GM12878 (cell line): ENCODE results near the gene GPLD1. TPM values are rescaled to one million over a fixed set of nuclear protein-coding genes. Genes with fewer than 3 reads are reported as not detected.

ENCODE experiments used
- ATAC-seq: fragments of 200-7000 bp; cut with Tn5 transposase; 3 replicates; pipeline ENCODE4 v1.9.1; 2020; ENCODE audit warnings: mild to moderate bottlenecking, moderate library complexity
- BruUV-seq: library from RNA; stranded (reverse); fragments of 400-500 nt; replicated peaks from 2 replicates; lab custom pipeline; 2021; lab: Mats Ljungman, UMichigan
- CTCF ChIA-PET: fragments of 300-600 bp; sonication (Branson Sonifier 250); formaldehyde crosslinking; extraction: SDS; loops from one replicate; lab custom pipeline; 2021; ENCODE audit warnings: inconsistent platforms; lab: Yijun Ruan, JAX
- POLR2A ChIA-PET: fragments of 350-600 bp; formaldehyde crosslinking; extraction: SDS; loops from one replicate; lab custom pipeline; 2021; ENCODE audit warnings: inconsistent platforms; lab: Charles Lee
- RAD21 ChIA-PET: fragments of 300-600 bp; sonication (Branson Sonifier 250); formaldehyde crosslinking; loops from one replicate; lab custom pipeline; 2023; ENCODE audit warnings: antibody characterized with exemption; ENCODE audit not compliant: unreplicated experiment; lab: Charles Lee
- SMC1A ChIA-PET: fragments of 300-600 bp; sonication (Branson Sonifier 250); formaldehyde crosslinking; loops from one replicate; lab custom pipeline; 2023; ENCODE audit not compliant: unreplicated experiment, uncharacterized antibody; lab: Charles Lee
- DNase-seq: peaks from one replicate; pipeline ENCODE4 v3.0.0-alpha.2; 2011; ENCODE audit warnings: low read depth, low spot score
- FAIRE-seq: peaks from 3 replicates; lab custom pipeline; 2011; peaks lifted over from hg19 to GRCh38; lab: Jason Lieb, UNC
- H2AFZ ChIP-seq: 2 replicates; pipeline ENCODE4 v1.6.0; 2011; ENCODE audit warnings: low read depth, low read length, control low read depth; ENCODE audit not compliant: control insufficient read depth
- H3K27ac ChIP-seq: 2 replicates; pipeline ENCODE4 v1.5.1; 2011; ENCODE audit warnings: control low read depth; ENCODE audit not compliant: control insufficient read depth, insufficient read depth
- H3K27me3 ChIP-seq, 2 experiments: replicated peaks in 1 of 2; 2 replicates each; pipeline versions ENCODE4 v1.6.0 to v1.6.1; 2011; ENCODE audit warnings: low read length in 1 of 2; ENCODE audit not compliant: control insufficient read depth in 2 of 2, insufficient read depth in 2 of 2
- H3K36me3 ChIP-seq, 2 experiments: 2 replicates each; pipeline ENCODE4 v1.5.1; 2011; ENCODE audit warnings: low read length in 1 of 2; ENCODE audit not compliant: control insufficient read depth in 2 of 2, insufficient read depth in 2 of 2
- H3K4me1 ChIP-seq: 2 replicates; pipeline ENCODE4 v1.6.1; 2011; ENCODE audit warnings: mild to moderate bottlenecking, low read length, moderate library complexity, mixed read lengths; ENCODE audit not compliant: control insufficient read depth, insufficient read depth
- H3K4me2 ChIP-seq: 2 replicates; pipeline ENCODE4 v1.6.0; 2011; ENCODE audit warnings: control low read depth; ENCODE audit not compliant: control insufficient read depth, insufficient read depth
- H3K4me3 ChIP-seq: fragments of 200-600 bp; sonication (generic); 2 replicates; pipeline ENCODE4 v1.5.1; 2016
- H3K79me2 ChIP-seq: 2 replicates; pipeline ENCODE4 v1.6.0; 2011; ENCODE audit warnings: low read length; ENCODE audit not compliant: control insufficient read depth, insufficient read depth
- H3K9ac ChIP-seq: 2 replicates; pipeline ENCODE4 v1.8.0; 2011; ENCODE audit warnings: low read length, control low read depth, mixed read lengths; ENCODE audit not compliant: control insufficient read depth, insufficient read depth
- H3K9me3 ChIP-seq: replicated peaks from 3 replicates; pipeline ENCODE4 v1.5.1; 2011; ENCODE audit warnings: mild to moderate bottlenecking, low read length; ENCODE audit not compliant: control insufficient read depth, insufficient read depth
- H4K20me1 ChIP-seq: 2 replicates; pipeline ENCODE4 v1.6.0; 2011; ENCODE audit not compliant: control insufficient read depth, insufficient read depth
- BCL3 ChIP-seq: IDR thresholded peaks from 2 replicates; pipeline ENCODE4 v1.6.1; 2011; ENCODE audit warnings: borderline replicate concordance, low read depth, mild to moderate bottlenecking, moderate library complexity, low read length; ENCODE audit not compliant: insufficient read depth, poor library complexity, severe bottlenecking
- BCLAF1 ChIP-seq: fragments of 450-650 bp; IDR thresholded peaks from 2 replicates; pipeline ENCODE4 v1.6.1; 2017; ENCODE audit warnings: antibody characterized with exemption, mild to moderate bottlenecking, moderate library complexity
- IKZF1 ChIP-seq: fragments of 450-650 bp; conservative IDR thresholded peaks from 2 replicates; pipeline ENCODE4 v1.6.1; 2017; ENCODE audit warnings: antibody characterized with exemption, mild to moderate bottlenecking
- IRF4 ChIP-seq: IDR thresholded peaks from 2 replicates; pipeline ENCODE4 v1.6.1; 2011; ENCODE audit warnings: low read depth, low read length
- LARP7 ChIP-seq: fragments of 450-650 bp; IDR thresholded peaks from 2 replicates; pipeline ENCODE4 v1.6.1; 2017; ENCODE audit warnings: mild to moderate bottlenecking
- MXI1 ChIP-seq: fragments of 150-350 bp; IDR thresholded peaks from 2 replicates; pipeline ENCODE4 v1.6.1; 2011; ENCODE audit warnings: low read depth, mild to moderate bottlenecking, inconsistent platforms, low read length, improper control_type of control experiment
- MYB ChIP-seq: fragments of 150-350 bp; IDR thresholded peaks from 2 replicates; pipeline ENCODE4 v1.6.1; 2014; ENCODE audit warnings: mild to moderate bottlenecking, low read depth, low read length, borderline replicate concordance
- NFYA ChIP-seq: IDR thresholded peaks from 2 replicates; pipeline ENCODE4 v1.6.1; 2011; ENCODE audit warnings: low read depth, mild to moderate bottlenecking, low read length, improper control_type of control experiment, borderline replicate concordance
- POLR2AphosphoS2 ChIP-seq: IDR thresholded peaks from 2 replicates; pipeline ENCODE4 v1.6.1; 2011; ENCODE audit warnings: low read depth, mild to moderate bottlenecking, low read length, improper control_type of control experiment, moderate library complexity
- RB1 ChIP-seq: fragments of 450-650 bp; formaldehyde crosslinking; IDR thresholded peaks from 2 replicates; pipeline ENCODE4 v1.6.1; 2017; ENCODE audit warnings: mild to moderate bottlenecking, borderline replicate concordance
- SREBF1 ChIP-seq: IDR thresholded peaks from 2 replicates; pipeline ENCODE4 v1.6.1; 2012; ENCODE audit warnings: mild to moderate bottlenecking, low read length
- SRF ChIP-seq, 2 experiments: IDR thresholded peaks; 2 replicates each; pipeline ENCODE4 v1.6.1; 2011; ENCODE audit warnings: low read depth in 2 of 2, low read length in 2 of 2, mild to moderate bottlenecking in 1 of 2, moderate library complexity in 1 of 2
- TCF3 ChIP-seq: IDR thresholded peaks from 2 replicates; pipeline ENCODE4 v1.6.1; 2012; ENCODE audit warnings: low read depth, mild to moderate bottlenecking, low read length, borderline replicate concordance; ENCODE audit not compliant: insufficient read depth
- ZBTB40 ChIP-seq: fragments of 450-650 bp; IDR thresholded peaks from 2 replicates; pipeline ENCODE4 v1.6.1; 2016; ENCODE audit warnings: mild to moderate bottlenecking, moderate library complexity, borderline replicate concordance
- WGBS: methylation state at CpG from one replicate; pipeline ENCODE4 v1.1.6; 2016; ENCODE audit warnings: low lambda C conversion rate; ENCODE audit not compliant: insufficient replicate concordance, insufficient coverage; ENCODE audit errors: missing lambda C conversion rate; 5-methylcytosine and 5-hydroxymethylcytosine counted together
- in situ Hi-C: fragments of 300-500 bp; cut with MboI; formaldehyde crosslinking; loops from 9 replicates; pipeline ENCODE4 v1.14.3; 2018; ENCODE audit warnings: mixed read lengths
- intact Hi-C: fragments of 100-400 bp; cut with micrococcal nuclease; formaldehyde crosslinking; loops from one replicate; pipeline ENCODE4 v1.14.2; 2022; ENCODE audit not compliant: unreplicated experiment
- polyA plus RNA-seq, 11 experiments: library from polyadenylated mRNA; depleted of rRNA in 4 of 11; unstranded in 6 of 11; stranded (reverse) in 5 of 11; fragments of >200 nt; fragmentation: Nextera tagmentation in 4 of 11; fragmentation: Illumina TruSeq in 1 of 11; extraction: Ambion mirVana in 4 of 11; extraction: Trizol in 1 of 11; gene quantifications; 1 replicate in 1 of 11; 2 replicates in 10 of 11; pipeline versions ENCODE4 v1.2.1 to v1.2.3, GENCODE V29; 2011 to 2016; ENCODE audit warnings: inconsistent platforms in 2 of 11, missing spikeins in 2 of 11, low read depth in 1 of 11
- total RNA-seq, 4 experiments: library from RNA; depleted of rRNA in 3 of 4; stranded (reverse); fragments of >200 nt in 3 of 4; fragmentation: Illumina TruSeq in 1 of 4; extraction: Trizol in 1 of 4; gene quantifications; 2 replicates each; pipeline versions ENCODE4 v1.2.1 to v1.2.3, GENCODE V29; 2013 to 2021

The GPLD1 gene
- total and polyA plus RNA-seq, 10 of the 15 experiments (the other 5 are each of a cell fraction or from before 2014, with no cell fraction given) = 0.04 to 1.0 (median 0.69) TPM

- TF ChIP-seq TCF3 (no peak), BCL3 (no peak), IKZF1 (no peak)
These were observed 60.8 kb downstream of the GPLD1 start (continued) for GRCh38 chr6:24428615-24429014.

GRCh38 chr6:24426729-24427446 is 62.5 kb downstream of the GPLD1 start:
- no peak for FAIRE-seq
- Histone ChIP-seq H3K79me2 (no peaks in the 10 kb centered on the region), H3K27ac (no peak overlapping the region), H4K20me1 (no peaks in the 10 kb centered on the region), H3K9ac (no peak overlapping the region), H3K9me3 (no peaks in the 10 kb centered on the region), H3K4me2 (no peak overlapping the region), H3K4me3 (no peak overlapping the region), H3K27me3 (no peaks in the 10 kb centered on the region), H3K4me1 (no peaks in the 10 kb centered on the region), H3K36me3 (peaks cover 0 to 5% of the 10 kb centered on the region in 2 experiments; a peak in 3 of 4 replicates), H2AFZ (no peak overlapping the region)
- RAD21 ChIA-PET = no interaction called here
- intact Hi-C loops = no loop called here
- POLR2A ChIA-PET = no interaction called here
- CTCF ChIA-PET = no interaction called here
- WGBS = 75% methylated on average over 10 of the region's 10 CpGs
- ATAC-seq = no peak
- SMC1A ChIA-PET = interaction anchor here (1.0 to 1.5 kb wide), 2 partner anchors 31 to 69 kb away, joined by 3 to 4 read pairs; no protein-coding TSS in a partner anchor
- no TSS peak for BruUV-seq
- in situ Hi-C loops = no loop called here
- no peak for DNase-seq
- TF ChIP-seq RB1 (no peak), IRF4 (no peak), MXI1 (no peak), LARP7 (no peak), SREBF1 (no peak), BCLAF1 (no peak), MYB (no peak), POLR2AphosphoS2 (no peak), NFYA (no peak), SRF (IDR thresholded peaks at IDR 0.05; ENCODE audit: low read depth in 2 of 2, low read length in 2 of 2) (no peak), ZBTB40 (no peak)
